UCSD-AML1 (cell line): ENCODE data around the gene LYG1.
"Not testable (repeated sequence)": the region's sequence is repeated elsewhere in the genome, so short reads cannot be mapped to it uniquely, and the experiment has no call there.

Source experiments
- DNase-seq: peaks from one replicate; lab custom pipeline; 2025; ENCODE audit not compliant: unreplicated experiment; lab: John Stamatoyannopoulos, UW

The LYG1 gene

GRCh38 chr2:99301097-99301496 lies at the start of gene LYG1:
Gene LYG1 (minus strand): TSS chr2:99301197. CDS start chr2:99295670, 5,527 bp downstream.
- not testable (repeated sequence) for DNase-seq

DNA sequence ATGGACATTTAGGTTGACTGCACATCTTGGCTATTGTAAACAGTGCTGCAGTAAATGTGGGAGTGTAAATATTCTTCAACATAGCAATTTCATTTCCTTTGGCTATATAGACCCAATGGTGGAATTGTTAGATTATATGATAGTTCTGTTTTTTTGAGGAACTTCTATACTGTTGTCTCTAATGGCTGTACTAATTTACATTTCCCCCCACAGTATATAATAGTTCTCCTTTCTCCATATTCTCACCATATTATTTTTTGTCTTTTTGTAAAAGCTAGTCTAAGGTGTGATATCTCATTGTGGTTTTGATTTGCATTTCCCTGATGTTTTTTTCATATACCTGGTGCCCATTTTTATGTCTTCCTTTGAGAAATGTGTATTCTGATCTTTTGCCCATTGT lies 49.2 kb upstream of the LYG1 start:
- DNase-seq, result no peak

DNA sequence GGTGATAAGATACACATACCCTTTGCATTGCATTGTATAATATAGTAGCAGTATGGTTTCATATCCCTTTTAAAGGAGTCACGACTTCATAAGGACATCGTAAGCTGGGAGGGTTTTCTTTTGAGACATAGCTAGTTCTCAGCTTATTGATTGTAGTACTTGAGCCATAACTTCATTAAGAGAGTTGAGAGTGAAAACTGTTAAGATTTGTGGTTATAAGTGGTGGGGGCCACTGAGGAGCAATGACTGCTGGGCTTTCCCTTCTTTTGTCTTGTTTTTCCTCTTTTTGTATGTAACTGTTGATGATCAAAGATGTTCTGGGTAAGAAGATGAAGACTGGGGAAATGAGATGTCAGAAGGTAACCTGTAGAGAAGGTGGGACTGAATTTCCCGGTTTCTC lies 47.2 kb upstream of the LYG1 start:
- DNase-seq, result no peak

DNA sequence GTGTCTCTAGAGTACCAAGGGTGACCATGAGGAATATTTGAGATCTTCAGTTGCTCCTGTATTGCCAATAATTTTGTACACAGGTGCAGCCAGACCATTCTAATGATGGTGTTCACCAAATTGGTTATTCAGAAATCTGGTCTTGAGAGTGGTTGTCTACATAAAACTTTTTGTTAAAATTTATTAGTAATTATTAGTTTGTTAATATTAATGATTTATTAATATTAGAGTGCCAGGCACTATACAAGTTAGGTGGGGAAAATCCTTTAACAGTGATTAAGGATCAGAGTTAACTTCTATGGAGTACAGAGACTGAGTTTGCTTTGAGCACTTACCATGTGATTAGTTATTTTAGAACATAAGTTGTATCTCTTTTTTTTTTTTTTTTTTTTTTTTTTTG lies 45.2 kb upstream of the LYG1 start:
- no peak for DNase-seq

DNA sequence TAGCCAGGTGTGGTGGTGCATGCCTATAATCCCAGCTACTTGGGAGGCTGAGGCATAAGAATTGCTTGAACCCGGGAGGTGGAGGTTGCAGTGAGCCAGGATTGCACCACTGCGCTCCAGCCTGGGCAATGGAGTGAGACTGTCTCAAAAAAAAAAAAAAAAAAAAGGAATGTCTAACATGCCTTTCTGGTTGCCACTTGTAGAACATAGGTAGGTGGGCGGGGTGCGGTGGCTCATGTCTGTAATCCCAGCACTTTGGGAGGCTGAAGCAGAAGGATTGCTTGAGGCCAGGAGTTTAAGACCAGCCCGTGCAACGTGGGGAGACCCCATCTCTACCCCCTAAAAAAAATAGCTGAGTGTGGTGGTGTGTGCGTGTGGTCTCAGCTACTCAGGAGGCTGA lies 44.4 kb upstream of the LYG1 start:
- DNase-seq, result not testable (repeated sequence)

DNA sequence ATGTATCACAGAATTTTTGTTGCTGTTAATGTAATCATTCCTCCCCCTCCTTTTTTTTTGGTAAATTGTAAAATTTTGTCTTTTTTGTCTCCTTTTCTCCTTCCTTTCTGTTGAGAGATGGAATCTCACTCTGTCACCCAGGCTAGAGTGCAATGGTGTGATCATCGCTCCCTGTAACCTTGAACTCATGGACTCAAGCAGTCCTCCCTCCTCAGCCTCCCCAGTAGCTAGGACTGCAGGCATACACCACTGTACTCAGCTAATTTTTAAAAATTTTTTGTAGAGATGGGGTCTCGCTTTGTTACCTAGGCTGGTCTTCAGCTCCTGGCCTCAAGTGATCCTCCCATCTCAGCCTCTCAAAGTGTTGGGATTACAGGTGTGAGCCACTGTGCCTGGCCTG lies 41.5 kb upstream of the LYG1 start:
- DNase-seq, result no peak

DNA sequence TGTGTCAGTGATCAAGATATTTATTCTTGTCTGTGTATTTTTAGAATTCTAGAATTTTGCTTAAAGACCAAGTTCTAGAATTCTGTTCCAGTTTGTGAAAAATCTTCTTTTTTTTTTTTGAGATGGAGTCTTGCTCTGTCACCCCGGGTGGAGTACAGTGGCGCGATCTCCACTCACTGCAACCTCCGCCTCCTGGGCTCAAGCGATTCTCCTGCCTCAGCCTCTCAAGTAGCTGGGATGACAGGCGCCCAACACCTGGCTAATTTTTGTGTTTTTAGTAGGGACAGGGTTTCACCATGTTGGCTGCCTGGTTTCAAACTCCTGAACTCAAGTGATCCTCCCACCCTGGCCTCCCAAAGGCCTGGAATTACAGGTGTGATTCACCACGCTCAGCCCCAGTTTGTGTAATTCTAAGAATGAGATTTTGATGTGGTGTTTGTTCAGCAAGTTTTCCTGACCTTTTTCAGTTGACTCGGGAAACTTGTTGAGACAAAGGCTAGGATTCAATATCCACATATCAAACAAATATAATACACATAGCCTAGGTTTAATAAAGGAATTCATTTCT lies 39.8 kb upstream of the LYG1 start:
- no peak for DNase-seq

DNA sequence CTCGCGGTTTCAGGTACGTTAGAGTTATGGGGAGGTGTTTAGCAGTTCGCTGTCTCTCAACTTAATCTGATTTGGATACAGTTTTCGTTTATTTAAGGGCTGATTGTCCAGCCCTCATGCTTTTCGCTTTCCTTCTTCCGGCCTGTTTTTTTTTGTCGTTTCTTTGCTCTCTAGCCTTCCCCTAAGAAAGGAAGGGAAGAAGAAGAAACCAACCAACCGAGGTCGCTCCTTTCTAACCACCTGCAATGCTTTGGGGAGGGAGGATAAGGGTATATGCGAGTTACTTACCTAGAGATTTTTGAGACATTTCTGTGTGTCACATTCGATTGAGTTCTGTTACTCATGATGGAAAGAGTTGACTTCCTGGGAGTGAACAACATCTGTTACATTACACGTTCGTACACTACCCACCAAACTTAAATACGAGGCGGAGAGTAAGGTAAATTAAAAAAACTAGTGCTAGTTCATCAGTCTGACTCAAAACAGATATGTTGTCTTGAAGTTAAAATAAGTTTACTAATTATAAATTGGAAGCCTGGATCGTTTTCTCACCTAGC lies 37.1 kb upstream of the LYG1 start:
- no peak for DNase-seq

DNA sequence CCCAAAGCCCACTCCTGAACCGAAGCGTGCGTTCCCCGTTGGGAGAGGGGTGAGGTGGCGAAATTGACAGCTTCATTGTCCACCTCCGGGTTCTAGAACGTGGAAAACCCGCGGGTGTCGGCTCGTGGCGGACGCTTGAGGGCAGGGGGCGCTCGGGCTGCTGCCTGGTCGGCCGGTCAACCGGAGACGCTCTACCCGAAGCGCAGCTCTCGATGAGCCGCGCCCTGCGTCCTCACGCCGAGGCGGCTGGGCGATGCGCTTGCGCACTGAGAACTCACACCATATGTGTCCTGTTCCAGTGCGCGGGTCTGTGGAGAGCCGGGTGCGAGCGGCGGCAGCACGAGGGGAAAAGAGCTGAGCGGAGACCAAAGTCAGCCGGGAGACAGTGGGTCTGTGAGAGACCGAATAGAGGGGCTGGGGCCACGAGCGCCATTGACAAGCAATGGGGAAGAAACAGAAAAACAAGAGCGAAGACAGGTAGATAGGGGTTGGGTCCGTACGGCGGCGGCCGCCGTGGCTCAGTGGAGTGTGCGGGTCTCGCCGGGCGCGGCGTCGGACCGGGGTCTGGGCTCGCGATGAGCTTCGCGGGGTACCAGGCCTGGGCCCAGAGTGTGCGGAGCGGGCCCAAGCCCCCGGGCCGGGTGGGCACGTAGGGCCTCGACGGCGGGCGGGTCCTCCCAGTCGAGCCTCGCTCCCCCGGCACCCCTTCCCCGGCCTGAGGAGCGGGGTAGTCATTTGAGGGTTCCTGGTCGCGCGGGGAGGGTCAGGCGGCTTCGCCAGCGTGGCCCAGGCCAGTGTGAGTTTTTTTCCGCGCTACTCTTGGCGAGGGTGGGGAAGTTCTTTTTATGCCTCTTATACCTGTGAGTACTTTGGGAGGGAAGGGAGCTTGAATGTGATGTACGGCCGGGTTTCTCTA lies 36.4 kb upstream of the LYG1 start, which contains the start of gene EIF5B:
Gene EIF5B, plus strand, starts transcription at position 277 of the 916 bp plus-strand sequence. Its CDS starts 166 bp downstream, at position 443.
- peak; percentile 98 for DNase-seq

GRCh38 chr2:99336804-99337112 lies 35.8 kb upstream of the LYG1 start:
- no peak for DNase-seq

DNA sequence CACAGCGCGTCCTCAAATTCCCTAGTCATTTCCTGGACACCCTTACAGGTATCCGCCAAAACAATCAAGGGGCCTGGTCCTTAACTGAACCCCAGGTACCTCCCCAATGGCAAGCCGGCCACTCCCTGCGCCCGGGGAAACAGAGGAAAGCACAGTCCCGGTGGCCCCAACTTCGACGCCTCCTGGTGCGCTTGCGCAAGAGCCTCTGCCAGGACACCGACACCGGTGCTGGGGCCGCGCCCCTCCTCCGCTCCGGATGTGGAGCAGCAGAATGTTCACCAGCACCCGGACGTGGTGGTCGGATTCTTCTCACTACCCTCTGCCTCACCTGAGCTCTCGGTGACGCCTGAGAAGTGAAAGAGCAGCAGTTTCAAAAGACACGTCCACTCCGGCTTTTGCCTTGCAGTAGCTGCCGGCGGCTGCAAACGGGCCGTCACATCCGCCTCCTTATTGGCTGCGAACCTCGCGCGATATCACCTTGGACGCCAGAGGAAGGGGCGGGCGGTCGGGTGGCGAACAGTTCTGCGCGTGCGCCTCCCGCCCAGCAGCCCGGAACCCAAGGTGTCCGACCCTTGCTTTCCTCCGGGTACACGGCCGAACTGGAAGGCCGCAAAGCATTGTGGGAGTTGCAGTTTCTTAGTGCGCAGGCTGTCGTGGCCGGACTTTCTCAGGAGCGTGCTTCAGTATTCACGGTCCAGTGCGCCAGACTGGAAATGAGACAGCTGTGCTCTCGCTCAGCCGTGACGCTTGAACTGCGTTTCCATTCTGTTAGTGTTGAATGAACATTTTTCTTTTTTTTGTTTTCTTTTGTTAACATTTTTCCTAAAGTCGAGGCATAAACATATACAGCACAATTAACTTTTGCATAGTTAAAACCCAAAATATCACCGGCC lies 35.2 kb upstream of the LYG1 start, which contains the start of gene TXNDC9:
Gene TXNDC9, minus strand, starts transcription at position 423 of the 893 bp plus-strand sequence. CDS start 3,123 bp downstream, outside the sequence.
- peak; percentile 99 for DNase-seq

GRCh38 chr2:99325384-99325783 lies 24.4 kb upstream of the LYG1 start:
- no peak for DNase-seq

- not testable (repeated sequence) for DNase-seq
Observed at GRCh38 chr2:99317873-99318200, 16.8 kb upstream of the LYG1 start.

DNA sequence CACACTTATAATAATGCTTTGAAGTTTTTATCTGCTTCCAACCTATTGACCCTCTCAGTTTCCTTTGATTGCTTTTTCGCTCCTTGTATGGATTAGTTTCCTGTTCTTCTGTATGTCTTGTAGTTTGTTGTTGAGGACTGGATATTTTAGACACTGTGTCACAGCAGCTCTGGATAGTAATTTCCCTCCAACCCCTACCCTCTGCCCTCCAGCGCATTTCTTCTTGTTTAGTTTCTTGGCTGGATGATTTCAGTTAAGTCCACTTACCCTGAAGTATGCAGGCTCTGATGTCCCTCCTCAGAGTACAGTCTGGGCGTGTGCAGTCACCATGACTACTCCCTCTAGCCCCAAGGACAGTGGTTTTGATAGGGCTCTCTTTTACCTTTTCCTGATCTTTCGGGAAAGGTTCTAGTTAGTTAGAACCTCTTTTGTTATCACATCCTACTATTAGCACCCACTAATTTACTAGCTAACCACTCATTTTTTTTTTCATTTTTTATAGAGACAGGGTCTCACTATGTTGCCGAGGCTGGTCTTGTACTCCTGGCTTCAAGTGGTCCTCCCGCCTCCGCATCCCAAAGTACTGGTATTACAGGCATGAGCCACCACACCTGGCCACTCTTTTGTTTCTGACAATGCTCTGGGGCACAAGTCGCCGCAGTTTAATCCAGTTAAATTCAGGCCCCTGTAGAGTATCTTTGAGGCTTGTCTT lies 16.3 kb upstream of the LYG1 start:
- no peak for DNase-seq

- no peak for DNase-seq
Observed at GRCh38 chr2:99299580-99299979, 1.4 kb downstream of the LYG1 start.

GRCh38 chr2:99297994-99298393 lies 3.0 kb downstream of the LYG1 start:
- no peak for DNase-seq

GRCh38 chr2:99285526-99285925 lies 15.5 kb downstream of the LYG1 start:
- no peak for DNase-seq

- DNase-seq, result no peak
Observed at GRCh38 chr2:99279969-99280695, 20.9 kb downstream of the LYG1 start.

- no peak for DNase-seq
Observed at GRCh38 chr2:99278793-99279291, 22.2 kb downstream of the LYG1 start.
